Measurements from ENCODE around the gene LRRC17. TPM values are rescaled to one million over a fixed set of nuclear protein-coding genes. Genes with fewer than 3 reads are reported as not detected.

LRRC17 gene
- total RNA-seq, 1 donor from 2014 or later: 2.3 TPM

GRCh38 chr7:102927312-102927933, 14.6 kb downstream of the LRRC17 start:
- H3K27me3 ChIP-seq (ENCODE audit: low read depth): no peaks in the 10 kb centered on the region
- intact Hi-C loops (cut with micrococcal nuclease): no loop called here

GRCh38 chr7:102931757-102932156, 19.0 kb downstream of the LRRC17 start:
- no peaks in the 10 kb centered on the region for H3K9me3 ChIP-seq (replicated peaks)
- no peak overlapping the region for H3K27ac ChIP-seq (replicated peaks)
- peaks cover 15% of the 10 kb centered on the region for H3K4me1 ChIP-seq
- DNase-seq: no peak
- H3K36me3 ChIP-seq: no peaks in the 10 kb centered on the region
- H3K27me3 ChIP-seq (ENCODE audit: low read depth): no peaks in the 10 kb centered on the region
- H3K4me3 ChIP-seq: no peak overlapping the region
- TF ChIP-seq, protein P1, sequence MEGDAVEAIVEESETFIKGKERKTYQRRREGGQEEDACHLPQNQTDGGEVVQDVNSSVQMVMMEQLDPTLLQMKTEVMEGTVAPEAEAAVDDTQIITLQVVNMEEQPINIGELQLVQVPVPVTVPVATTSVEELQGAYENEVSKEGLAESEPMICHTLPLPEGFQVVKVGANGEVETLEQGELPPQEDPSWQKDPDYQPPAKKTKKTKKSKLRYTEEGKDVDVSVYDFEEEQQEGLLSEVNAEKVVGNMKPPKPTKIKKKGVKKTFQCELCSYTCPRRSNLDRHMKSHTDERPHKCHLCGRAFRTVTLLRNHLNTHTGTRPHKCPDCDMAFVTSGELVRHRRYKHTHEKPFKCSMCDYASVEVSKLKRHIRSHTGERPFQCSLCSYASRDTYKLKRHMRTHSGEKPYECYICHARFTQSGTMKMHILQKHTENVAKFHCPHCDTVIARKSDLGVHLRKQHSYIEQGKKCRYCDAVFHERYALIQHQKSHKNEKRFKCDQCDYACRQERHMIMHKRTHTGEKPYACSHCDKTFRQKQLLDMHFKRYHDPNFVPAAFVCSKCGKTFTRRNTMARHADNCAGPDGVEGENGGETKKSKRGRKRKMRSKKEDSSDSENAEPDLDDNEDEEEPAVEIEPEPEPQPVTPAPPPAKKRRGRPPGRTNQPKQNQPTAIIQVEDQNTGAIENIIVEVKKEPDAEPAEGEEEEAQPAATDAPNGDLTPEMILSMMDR (IDR thresholded peaks at IDR 0.05; ENCODE audit: borderline replicate concordance): no peak
- intact Hi-C loops (cut with micrococcal nuclease): no loop called here

More at GRCh38 chr7:102927312-102927933, 14.6 kb downstream of the LRRC17 start:
- H3K36me3 ChIP-seq: no peaks in the 10 kb centered on the region
- TF ChIP-seq, protein P1 (IDR thresholded peaks at IDR 0.05; ENCODE audit: borderline replicate concordance): no peak
- H3K4me3 ChIP-seq: no peak overlapping the region
- no peak for DNase-seq
- no peaks in the 10 kb centered on the region for H3K9me3 ChIP-seq (replicated peaks)
- H3K27ac ChIP-seq (replicated peaks): no peak overlapping the region
- no peaks in the 10 kb centered on the region for H3K4me1 ChIP-seq

DNA sequence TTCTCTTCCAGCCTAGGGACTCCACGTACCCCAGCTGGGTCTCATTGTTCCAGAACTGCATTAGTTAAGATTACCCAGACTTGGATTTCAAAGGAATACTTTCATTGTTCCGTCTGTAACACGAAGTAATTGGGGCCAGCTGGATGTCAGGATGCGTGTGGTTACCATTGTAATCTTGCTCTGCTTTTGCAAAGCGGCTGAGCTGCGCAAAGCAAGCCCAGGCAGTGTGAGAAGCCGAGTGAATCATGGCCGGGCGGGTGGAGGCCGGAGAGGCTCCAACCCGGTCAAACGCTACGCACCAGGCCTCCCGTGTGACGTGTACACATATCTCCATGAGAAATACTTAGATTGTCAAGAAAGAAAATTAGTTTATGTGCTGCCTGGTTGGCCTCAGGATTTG, 21.0 kb downstream of the LRRC17 start:
- peak; percentile 71 for DNase-seq
- H3K4me1 ChIP-seq: peaks cover 27% of the 10 kb centered on the region
- no peak overlapping the region for H3K4me3 ChIP-seq
- no peaks in the 10 kb centered on the region for H3K9me3 ChIP-seq (replicated peaks)
- H3K27ac ChIP-seq (replicated peaks): peak overlapping the region; percentile 74
- TF ChIP-seq, protein P1 (IDR thresholded peaks at IDR 0.05; ENCODE audit: borderline replicate concordance): no peak
- H3K36me3 ChIP-seq: no peaks in the 10 kb centered on the region
- intact Hi-C loops (cut with micrococcal nuclease): no loop called here
- no peaks in the 10 kb centered on the region for H3K27me3 ChIP-seq (ENCODE audit: low read depth)

DNA sequence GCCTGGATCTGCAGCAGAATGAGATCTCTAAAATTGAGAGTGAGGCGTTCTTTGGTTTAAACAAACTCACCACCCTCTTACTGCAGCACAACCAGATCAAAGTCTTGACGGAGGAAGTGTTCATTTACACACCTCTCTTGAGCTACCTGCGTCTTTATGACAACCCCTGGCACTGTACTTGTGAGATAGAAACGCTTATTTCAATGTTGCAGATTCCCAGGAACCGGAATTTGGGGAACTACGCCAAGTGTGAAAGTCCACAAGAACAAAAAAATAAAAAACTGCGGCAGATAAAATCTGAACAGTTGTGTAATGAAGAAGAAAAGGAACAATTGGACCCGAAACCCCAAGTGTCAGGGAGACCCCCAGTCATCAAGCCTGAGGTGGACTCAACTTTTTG, 21.4 kb downstream of the LRRC17 start:
- no peak for DNase-seq
- peaks cover 32% of the 10 kb centered on the region for H3K4me1 ChIP-seq
- H3K27me3 ChIP-seq (ENCODE audit: low read depth): no peaks in the 10 kb centered on the region
- TF ChIP-seq, protein P1 (IDR thresholded peaks at IDR 0.05; ENCODE audit: borderline replicate concordance): no peak
- peak overlapping the region; percentile 74 for H3K27ac ChIP-seq (replicated peaks)
- no peaks in the 10 kb centered on the region for H3K9me3 ChIP-seq (replicated peaks)
- intact Hi-C loops (cut with micrococcal nuclease): no loop called here
- peak overlapping the region; percentile 1 for H3K4me3 ChIP-seq
- H3K36me3 ChIP-seq: no peaks in the 10 kb centered on the region

- H3K4me1 ChIP-seq: peaks cover 33% of the 10 kb centered on the region
Observed at GRCh38 chr7:102934701-102935100, 21.9 kb downstream of the LRRC17 start.

More at GRCh38 chr7:102934701-102935100, 21.9 kb downstream of the LRRC17 start:
- intact Hi-C loops (cut with micrococcal nuclease): no loop called here
- Histone ChIP-seq H3K9me3 (replicated peaks) (no peaks in the 10 kb centered on the region), H3K27ac (replicated peaks) (peak overlapping the region; percentile 74), H3K4me3 (peak overlapping the region; percentile 1), H3K27me3 (ENCODE audit: low read depth) (no peaks in the 10 kb centered on the region), H3K36me3 (no peaks in the 10 kb centered on the region)
- DNase-seq: no peak
- TF ChIP-seq, protein P1 (IDR thresholded peaks at IDR 0.05; ENCODE audit: borderline replicate concordance): no peak
